HCT116 (cell line): ENCODE measurements around the gene SPEF2. TPM values are rescaled to one million over a fixed set of nuclear protein-coding genes. Genes with fewer than 3 reads are reported as not detected.

Source experiments
- ATAC-seq: fragments of 200-7000 bp; cut with Tn5 transposase; 2 replicates; pipeline ENCODE4 v1.9.1; 2020; ENCODE audit warnings: mild to moderate bottlenecking, moderate library complexity
- BruUV-seq: library from RNA; stranded (reverse); fragments of 400-500 nt; replicated peaks from 2 replicates; lab custom pipeline; 2021; lab: Mats Ljungman, UMichigan
- CTCF ChIA-PET: fragments of 300-600 bp; sonication (Branson Sonifier 250); formaldehyde crosslinking; loops from one replicate; lab custom pipeline; 2021; ENCODE audit warnings: antibody characterized with exemption; lab: Charles Lee
- POLR2A ChIA-PET: fragments of 300-600, 350-600 bp; sonication (Branson Sonifier 250); formaldehyde crosslinking; loops from one replicate; lab custom pipeline; 2021; ENCODE audit warnings: antibody characterized with exemption; lab: Charles Lee
- RAD21 ChIA-PET, 2 experiments: fragments of 300-600 bp; sonication (Branson Sonifier 250); formaldehyde crosslinking; loops; one replicate each; lab custom pipeline; 2023; ENCODE audit warnings: low total read pairs in 2 of 2; ENCODE audit not compliant: uncharacterized antibody in 2 of 2, unreplicated experiment in 2 of 2, low non-redundant PET in 1 of 2; lab: Charles Lee
- DNase-seq: peaks from one replicate; pipeline ENCODE4 v3.0.0-alpha.2; 2010; ENCODE audit warnings: low read depth, low spot score
- H2AFZ ChIP-seq: fragments of 200-600 bp; shearing (Covaris generic), sonication (generic); 2 replicates; pipeline ENCODE4 v1.6.1; 2017; ENCODE audit warnings: low read depth, mixed run types, mixed read lengths, antibody characterized with exemption, low read length; ENCODE audit not compliant: poor library complexity, severe bottlenecking
- H3K27ac ChIP-seq: 2 replicates; pipeline ENCODE4 v1.5.1; 2012; ENCODE audit warnings: low read depth, low read length
- H3K27me3 ChIP-seq: fragments of 200-600 bp; sonication (generic); 2 replicates; pipeline ENCODE4 v1.6.1; 2016; ENCODE audit warnings: mixed run types, low read length, mixed read lengths; ENCODE audit not compliant: insufficient read depth
- H3K36me3 ChIP-seq, 2 experiments: fragments of 200-500 bp in 1 of 2; fragments of 200-600 bp in 1 of 2; sonication (Bioruptor generic) in 1 of 2; sonication (generic) in 1 of 2; 2 replicates each; pipeline versions ENCODE4 v1.5.1 to v1.6.1; 2014 to 2016; ENCODE audit warnings: low read length in 2 of 2, inconsistent platforms in 1 of 2, mixed read lengths in 1 of 2, mixed run types in 1 of 2; ENCODE audit not compliant: insufficient read depth in 2 of 2, control insufficient read depth in 1 of 2
- H3K4me1 ChIP-seq, 2 experiments: fragments of 200-600 bp in 1 of 2; sonication (generic) in 1 of 2; 2 replicates each; pipeline versions ENCODE4 v1.5.1 to v1.6.1; 2012 to 2017; ENCODE audit warnings: low read length in 2 of 2, inconsistent platforms in 1 of 2, mild to moderate bottlenecking in 1 of 2, mixed read lengths in 1 of 2, mixed run types in 1 of 2, moderate library complexity in 1 of 2; ENCODE audit not compliant: insufficient read depth in 2 of 2, control insufficient read depth in 1 of 2
- H3K4me2 ChIP-seq: fragments of 200-600 bp; sonication (generic); 2 replicates; pipeline ENCODE4 v1.6.1; 2017; ENCODE audit warnings: mixed run types, low read length, mixed read lengths
- H3K4me3 ChIP-seq, 2 experiments: fragments of 200-600 bp in 1 of 2; sonication (generic) in 1 of 2; replicated peaks in 1 of 2; 2 replicates each; pipeline ENCODE4 v1.5.1; 2011 to 2016; ENCODE audit warnings: low read length in 2 of 2, control low read depth in 1 of 2, low read depth in 1 of 2, mild to moderate bottlenecking in 1 of 2, mixed read lengths in 1 of 2, mixed run types in 1 of 2
- H3K79me2 ChIP-seq: fragments of 200-600 bp; sonication (generic); 2 replicates; pipeline ENCODE4 v1.6.1; 2017; ENCODE audit warnings: mild to moderate bottlenecking, mixed run types, low read length, moderate library complexity, mixed read lengths; ENCODE audit not compliant: insufficient read depth
- H3K9ac ChIP-seq: fragments of 200-600 bp; sonication (generic); 2 replicates; pipeline ENCODE4 v1.6.1; 2016; ENCODE audit warnings: low read length, mixed read lengths
- H3K9me2 ChIP-seq: fragments of 200-600 bp; sonication (generic), shearing (Covaris generic); 2 replicates; pipeline ENCODE4 v1.6.1; 2017; ENCODE audit warnings: mixed run types, mild to moderate bottlenecking, moderate library complexity; ENCODE audit not compliant: insufficient read depth
- H3K9me3 ChIP-seq, 2 experiments: fragments of 200-500 bp in 1 of 2; fragments of 200-600 bp in 1 of 2; sonication (Bioruptor generic) in 1 of 2; sonication (generic) in 1 of 2; 2 replicates each; pipeline ENCODE4 v1.6.1; 2014 to 2017; ENCODE audit warnings: low read length in 2 of 2, mixed read lengths in 2 of 2, inconsistent platforms in 1 of 2, low read depth in 1 of 2, mild to moderate bottlenecking in 1 of 2, mixed run types in 1 of 2, moderate library complexity in 1 of 2; ENCODE audit not compliant: control insufficient read depth in 1 of 2, insufficient read depth in 1 of 2
- H4K20me1 ChIP-seq: fragments of 200-600 bp; sonication (generic), shearing (Covaris generic); 2 replicates; pipeline ENCODE4 v1.6.1; 2017; ENCODE audit warnings: mixed run types, mild to moderate bottlenecking, moderate library complexity; ENCODE audit not compliant: insufficient read depth
- CBX3 ChIP-seq: IDR thresholded peaks from 2 replicates; pipeline ENCODE4 v1.6.1; 2012; ENCODE audit warnings: low read depth
- CEBPB ChIP-seq: IDR thresholded peaks from 2 replicates; pipeline ENCODE4 v1.6.1; 2012; ENCODE audit warnings: low read depth
- FOSL1 ChIP-seq: IDR thresholded peaks from 2 replicates; pipeline ENCODE4 v1.6.1; 2012; ENCODE audit warnings: low read depth
- POLR2AphosphoS5 ChIP-seq: IDR thresholded peaks from 2 replicates; pipeline ENCODE4 v1.6.1; 2011; ENCODE audit warnings: mild to moderate bottlenecking, low read depth, low read length, moderate library complexity
- SRF ChIP-seq: IDR thresholded peaks from 2 replicates; pipeline ENCODE4 v1.6.1; 2012; ENCODE audit warnings: low read depth
- YY1 ChIP-seq: IDR thresholded peaks from 2 replicates; pipeline ENCODE4 v1.6.1; 2011; ENCODE audit warnings: low read length, low read depth, moderate library complexity, mild to moderate bottlenecking; ENCODE audit not compliant: insufficient replicate concordance; ENCODE audit errors: extremely low read depth
- ZNF274 ChIP-seq: fragments of 200-500 bp; sonication (Bioruptor generic); IDR thresholded peaks from 2 replicates; pipeline ENCODE4 v1.6.1; 2014; ENCODE audit warnings: mild to moderate bottlenecking, low read depth, low read length, inconsistent platforms
- intact Hi-C: fragments of 100-400 bp; cut with micrococcal nuclease; formaldehyde crosslinking; loops from 2 replicates; pipeline ENCODE4 v1.10.0; 2022
- total RNA-seq: library from RNA; stranded (reverse); gene quantifications from one replicate; pipeline ENCODE4 v1.2.1, GENCODE V29; 2021; ENCODE audit not compliant: unreplicated experiment
- TF ChIP-seq, protein P1 (sequence below): IDR thresholded peaks from 2 replicates; pipeline ENCODE4 v1.6.1; 2012; ENCODE audit warnings: low read depth
- TF ChIP-seq, protein P2 (sequence below): IDR thresholded peaks from 2 replicates; pipeline ENCODE4 v1.6.1; 2012

The SPEF2 gene
- total RNA-seq, 1 experiment from 2014 or later = 4.6 TPM

DNA sequence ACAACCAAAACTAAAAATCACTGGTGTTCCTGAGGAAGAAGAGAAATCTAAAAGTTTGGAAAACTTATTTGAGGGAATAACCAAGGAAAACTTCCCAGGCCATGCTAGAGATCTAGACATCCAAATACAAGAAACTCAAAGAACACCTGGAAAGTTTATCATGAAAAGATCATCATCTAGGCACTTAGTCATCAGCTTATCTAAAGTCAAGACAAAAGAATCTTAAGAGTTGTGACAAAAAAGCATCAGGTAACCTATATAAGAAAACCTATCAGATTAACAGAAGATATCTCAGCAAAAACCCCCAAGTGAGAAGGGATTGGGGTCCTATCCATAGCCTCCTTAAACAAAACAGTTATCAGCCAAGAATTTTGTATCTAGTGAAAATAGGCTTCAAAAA lies 17.1 kb upstream of the SPEF2 start:
- no peaks in the 10 kb centered on the region; the same call in 1 of the 2 replicates for H3K27me3 ChIP-seq
- no peaks in the 10 kb centered on the region for H3K9me2 ChIP-seq
- no peak overlapping the region for H3K9ac ChIP-seq
- CTCF ChIA-PET = no interaction called here
- H3K36me3 ChIP-seq = no peaks in the 10 kb centered on the region
- no peak overlapping the region for H2AFZ ChIP-seq
- H3K4me3 ChIP-seq = no peak overlapping the region
- no peaks in the 10 kb centered on the region for H4K20me1 ChIP-seq
- no peaks in the 10 kb centered on the region for H3K9me3 ChIP-seq
- POLR2A ChIA-PET = no interaction called here
- RAD21 ChIA-PET = no interaction called here
- no peaks in the 10 kb centered on the region for H3K4me1 ChIP-seq
- no peak overlapping the region for H3K4me2 ChIP-seq
- DNase-seq = no peak
- H3K27ac ChIP-seq = no peak overlapping the region
- H3K79me2 ChIP-seq = no peaks in the 10 kb centered on the region
- intact Hi-C loops = no loop called here
- TF ChIP-seq SRF (no peak), CEBPB (no peak), FOSL1 (no peak), ZNF274 (no peak), POLR2AphosphoS5 (no peak), CBX3 (no peak)
- BruUV-seq = no TSS peak
- ATAC-seq = no peak

DNA sequence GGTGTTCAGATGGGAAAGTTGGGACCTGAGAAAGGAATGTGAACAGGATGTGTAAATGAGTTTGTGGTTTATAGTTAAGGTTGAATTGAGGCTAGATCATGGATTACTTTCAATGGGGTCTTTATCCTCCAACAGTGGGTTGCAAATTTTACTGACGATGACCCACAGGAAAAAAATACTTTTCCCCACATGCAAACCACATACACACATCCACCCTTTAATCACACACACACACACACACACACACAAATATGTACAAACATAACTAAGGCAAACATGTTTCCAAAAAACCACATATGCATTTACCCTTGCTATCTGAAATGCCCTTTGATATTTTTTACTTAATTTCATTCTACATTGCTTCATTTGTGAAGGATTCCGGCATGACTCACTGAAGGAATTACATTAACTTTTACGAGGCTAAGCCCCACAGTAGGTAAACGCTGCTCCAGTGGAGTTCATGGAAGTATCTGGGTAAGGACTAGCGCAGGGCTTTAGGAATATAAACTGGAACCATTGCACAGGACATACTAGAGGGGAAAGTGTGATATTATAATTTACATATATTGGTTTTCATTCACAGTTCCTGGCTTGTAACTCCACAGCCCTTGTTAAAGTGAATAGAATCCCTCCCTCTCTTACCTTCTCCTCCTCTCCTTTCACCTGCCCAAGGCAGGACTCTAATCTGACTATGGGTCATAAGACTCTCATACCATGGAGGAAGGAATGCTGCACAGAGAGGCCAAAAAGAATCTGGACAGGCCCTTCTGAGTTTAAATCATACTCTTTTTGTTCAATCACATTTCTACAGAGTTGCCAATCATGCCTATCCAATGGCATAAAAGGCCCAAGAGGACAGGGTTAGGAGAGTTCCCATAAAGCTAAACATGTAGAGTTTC lies 8.5 kb upstream of the SPEF2 start:
- Histone ChIP-seq H4K20me1 (no peaks in the 10 kb centered on the region), H3K4me2 (no peak overlapping the region), H3K27ac (no peak overlapping the region), H3K79me2 (no peaks in the 10 kb centered on the region), H3K36me3 (no peaks in the 10 kb centered on the region), H3K27me3 (no peaks in the 10 kb centered on the region), H3K9me2 (no peaks in the 10 kb centered on the region), H3K9ac (no peak overlapping the region), H2AFZ (no peak overlapping the region), H3K4me3 (no peak overlapping the region), H3K9me3 (no peaks in the 10 kb centered on the region), H3K4me1 (no peaks in the 10 kb centered on the region)
- no peak for DNase-seq
- POLR2A ChIA-PET = no interaction called here
- RAD21 ChIA-PET = no interaction called here
- TF ChIP-seq, protein P1, sequence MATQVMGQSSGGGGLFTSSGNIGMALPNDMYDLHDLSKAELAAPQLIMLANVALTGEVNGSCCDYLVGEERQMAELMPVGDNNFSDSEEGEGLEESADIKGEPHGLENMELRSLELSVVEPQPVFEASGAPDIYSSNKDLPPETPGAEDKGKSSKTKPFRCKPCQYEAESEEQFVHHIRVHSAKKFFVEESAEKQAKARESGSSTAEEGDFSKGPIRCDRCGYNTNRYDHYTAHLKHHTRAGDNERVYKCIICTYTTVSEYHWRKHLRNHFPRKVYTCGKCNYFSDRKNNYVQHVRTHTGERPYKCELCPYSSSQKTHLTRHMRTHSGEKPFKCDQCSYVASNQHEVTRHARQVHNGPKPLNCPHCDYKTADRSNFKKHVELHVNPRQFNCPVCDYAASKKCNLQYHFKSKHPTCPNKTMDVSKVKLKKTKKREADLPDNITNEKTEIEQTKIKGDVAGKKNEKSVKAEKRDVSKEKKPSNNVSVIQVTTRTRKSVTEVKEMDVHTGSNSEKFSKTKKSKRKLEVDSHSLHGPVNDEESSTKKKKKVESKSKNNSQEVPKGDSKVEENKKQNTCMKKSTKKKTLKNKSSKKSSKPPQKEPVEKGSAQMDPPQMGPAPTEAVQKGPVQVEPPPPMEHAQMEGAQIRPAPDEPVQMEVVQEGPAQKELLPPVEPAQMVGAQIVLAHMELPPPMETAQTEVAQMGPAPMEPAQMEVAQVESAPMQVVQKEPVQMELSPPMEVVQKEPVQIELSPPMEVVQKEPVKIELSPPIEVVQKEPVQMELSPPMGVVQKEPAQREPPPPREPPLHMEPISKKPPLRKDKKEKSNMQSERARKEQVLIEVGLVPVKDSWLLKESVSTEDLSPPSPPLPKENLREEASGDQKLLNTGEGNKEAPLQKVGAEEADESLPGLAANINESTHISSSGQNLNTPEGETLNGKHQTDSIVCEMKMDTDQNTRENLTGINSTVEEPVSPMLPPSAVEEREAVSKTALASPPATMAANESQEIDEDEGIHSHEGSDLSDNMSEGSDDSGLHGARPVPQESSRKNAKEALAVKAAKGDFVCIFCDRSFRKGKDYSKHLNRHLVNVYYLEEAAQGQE = no peak
- no peak for TF ChIP-seq CBX3
- TF ChIP-seq, protein P2, sequence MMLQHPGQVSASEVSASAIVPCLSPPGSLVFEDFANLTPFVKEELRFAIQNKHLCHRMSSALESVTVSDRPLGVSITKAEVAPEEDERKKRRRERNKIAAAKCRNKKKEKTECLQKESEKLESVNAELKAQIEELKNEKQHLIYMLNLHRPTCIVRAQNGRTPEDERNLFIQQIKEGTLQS = no peak
- TF ChIP-seq YY1 = no peak
- CTCF ChIA-PET = no interaction called here
- ATAC-seq = no peak
- intact Hi-C loops = no loop called here
- BruUV-seq = no TSS peak
